HEK293 (cell line): Measurements from ENCODE around the gene MYLK2.

Experiments
- CTCF ChIA-PET: fragments of 350-600 bp; formaldehyde crosslinking; extraction: SDS; loops from one replicate; lab custom pipeline; 2021; ENCODE audit warnings: antibody characterized with exemption; lab: Yijun Ruan, JAX
- POLR2A ChIA-PET: fragments of 300-600 bp; formaldehyde crosslinking; extraction: SDS; loops from one replicate; lab custom pipeline; 2020; ENCODE audit warnings: antibody characterized with exemption, inconsistent platforms; lab: Yijun Ruan, JAX
- H3K27ac ChIP-seq: fragments of 200-500 bp; sonication (Bioruptor generic); 2 replicates; pipeline ENCODE4 v1.5.1; 2014; ENCODE audit warnings: low read depth, low read length, control low read depth, inconsistent platforms; ENCODE audit errors: extremely low read depth
- H3K36me3 ChIP-seq, 2 experiments: fragments of 200-500 bp in 1 of 2; sonication (Bioruptor generic) in 1 of 2; 1 replicate in 1 of 2; 2 replicates in 1 of 2; pipeline ENCODE4 v1.5.1; 2014 to 2017; ENCODE audit warnings: inconsistent platforms in 2 of 2, low read length in 2 of 2; ENCODE audit not compliant: control insufficient read depth in 2 of 2, insufficient read depth in 1 of 2
- H3K4me1 ChIP-seq: fragments of 200-500 bp; sonication (Bioruptor generic); 2 replicates; pipeline ENCODE4 v1.5.1; 2014; ENCODE audit warnings: mild to moderate bottlenecking, low read length, inconsistent platforms; ENCODE audit not compliant: control insufficient read depth, insufficient read depth
- H3K4me3 ChIP-seq: 2 replicates; pipeline ENCODE4 v1.5.1; 2011; ENCODE audit warnings: low read depth, mild to moderate bottlenecking, control low read depth, low read length, moderate library complexity
- H3K9me3 ChIP-seq: fragments of 200-500 bp; sonication (Bioruptor generic); 2 replicates; pipeline ENCODE4 v1.5.1; 2014; ENCODE audit warnings: low read depth, low read length, inconsistent platforms; ENCODE audit not compliant: control insufficient read depth, insufficient read depth
- AEBP2 ChIP-seq: fragments of 450-650 bp; formaldehyde crosslinking; IDR thresholded peaks from 2 replicates; pipeline ENCODE4 v1.5.1; 2016; ENCODE audit warnings: missing biosample characterization, missing genetic modification characterization, borderline replicate concordance
- ATF2 ChIP-seq: fragments of 450-650 bp; formaldehyde crosslinking; IDR thresholded peaks from 2 replicates; pipeline ENCODE4 v1.5.1; 2016; ENCODE audit warnings: missing biosample characterization, missing genetic modification characterization, low read depth
- BCL11B ChIP-seq: fragments of 450-650 bp; formaldehyde crosslinking; IDR thresholded peaks from 2 replicates; pipeline ENCODE4 v1.5.1; 2016; ENCODE audit warnings: low read depth, missing biosample characterization, missing genetic modification characterization
- EGR2 ChIP-seq: fragments of 450-650 bp; formaldehyde crosslinking; IDR thresholded peaks from 2 replicates; pipeline ENCODE4 v1.5.1; 2016; ENCODE audit warnings: low read depth, missing biosample characterization, missing genetic modification characterization
- HOXD13 ChIP-seq: sonication (generic); formaldehyde crosslinking; IDR thresholded peaks from 2 replicates; pipeline ENCODE4 v1.8.0; 2022; ENCODE audit warnings: missing genetic modification reagents, borderline replicate concordance
- IKZF3 ChIP-seq: fragments of 450-650 bp; IDR thresholded peaks from 2 replicates; pipeline ENCODE4 v1.5.0; 2018; ENCODE audit warnings: missing biosample characterization, mild to moderate bottlenecking, missing genetic modification characterization, moderate library complexity
- INSM2 ChIP-seq: fragments of 450-650 bp; formaldehyde crosslinking; IDR thresholded peaks from 2 replicates; pipeline ENCODE4 v1.5.1; 2016; ENCODE audit warnings: missing biosample characterization, missing genetic modification characterization
- KLF8 ChIP-seq: fragments of 450-650 bp; formaldehyde crosslinking; IDR thresholded peaks from 2 replicates; pipeline ENCODE4 v1.5.1; 2016; ENCODE audit warnings: missing biosample characterization, missing genetic modification characterization
- PRDM6 ChIP-seq: fragments of 450-650 bp; formaldehyde crosslinking; IDR thresholded peaks from 2 replicates; pipeline ENCODE4 v1.5.1; 2017; ENCODE audit warnings: missing biosample characterization, missing genetic modification characterization
- ZBTB1 ChIP-seq: fragments of 450-650 bp; formaldehyde crosslinking; IDR thresholded peaks from 2 replicates; pipeline ENCODE4 v1.5.1; 2016; ENCODE audit warnings: missing biosample characterization, missing genetic modification characterization
- ZEB2 ChIP-seq: fragments of 450-650 bp; formaldehyde crosslinking; IDR thresholded peaks from 2 replicates; pipeline ENCODE4 v1.5.1; 2016; ENCODE audit warnings: missing biosample characterization, missing genetic modification characterization
- ZIC2 ChIP-seq: fragments of 450-650 bp; formaldehyde crosslinking; IDR thresholded peaks from 2 replicates; pipeline ENCODE4 v1.5.1; 2016; ENCODE audit warnings: missing biosample characterization, missing genetic modification characterization
- ZNF18 ChIP-seq: fragments of 450-650 bp; formaldehyde crosslinking; IDR thresholded peaks from 2 replicates; pipeline ENCODE4 v1.5.1; 2016; ENCODE audit warnings: missing biosample characterization, missing genetic modification characterization
- ZNF239 ChIP-seq: fragments of 450-650 bp; formaldehyde crosslinking; IDR thresholded peaks from 2 replicates; pipeline ENCODE4 v1.5.1; 2016; ENCODE audit warnings: missing biosample characterization, missing genetic modification characterization
- ZNF394 ChIP-seq: fragments of 450-650 bp; formaldehyde crosslinking; IDR thresholded peaks from 2 replicates; pipeline ENCODE4 v1.5.1; 2016; ENCODE audit warnings: missing biosample characterization, missing genetic modification characterization, mild to moderate bottlenecking, moderate library complexity, borderline replicate concordance
- ZNF518A ChIP-seq: fragments of 450-650 bp; formaldehyde crosslinking; conservative IDR thresholded peaks from 2 replicates; pipeline ENCODE4 v1.5.1; 2016; ENCODE audit warnings: low read depth, missing biosample characterization, missing genetic modification characterization
- ZNF548 ChIP-seq: fragments of 450-650 bp; formaldehyde crosslinking; IDR thresholded peaks from 2 replicates; pipeline ENCODE4 v1.5.1; 2016; ENCODE audit warnings: missing biosample characterization, missing genetic modification characterization
- ZNF558 ChIP-seq: fragments of 450-650 bp; formaldehyde crosslinking; IDR thresholded peaks from 2 replicates; pipeline ENCODE4 v1.5.1; 2016; ENCODE audit warnings: missing biosample characterization, missing genetic modification characterization
- ZNF776 ChIP-seq: fragments of 450-650 bp; formaldehyde crosslinking; IDR thresholded peaks from 2 replicates; pipeline ENCODE4 v1.5.0; 2017; ENCODE audit warnings: missing biosample characterization, missing genetic modification characterization, borderline replicate concordance
- ZNF843 ChIP-seq: fragments of 450-650 bp; formaldehyde crosslinking; IDR thresholded peaks from 2 replicates; pipeline ENCODE4 v1.5.1; 2016; ENCODE audit warnings: missing biosample characterization, missing genetic modification characterization

MYLK2 gene

GRCh38 chr20:31801508-31801907, 17.6 kb upstream of the MYLK2 start (continued):
- TF ChIP-seq AEBP2 (tag by site-specific recombination) (no peak), ZNF843 (tag by site-specific recombination) (no peak), INSM2 (tag by site-specific recombination) (no peak)

- Histone ChIP-seq H3K27ac (no peak overlapping the region), H3K36me3 (peaks cover 49 to 78% of the 10 kb centered on the region in 2 experiments)
Observed at GRCh38 chr20:31803552-31804291, 15.4 kb upstream of the MYLK2 start.

More at GRCh38 chr20:31803552-31804291, 15.4 kb upstream of the MYLK2 start:
- Histone ChIP-seq H3K4me3 (no peak overlapping the region), H3K9me3 (no peaks in the 10 kb centered on the region), H3K4me1 (no peaks in the 10 kb centered on the region)
- ChIA-PET CTCF (interaction anchor here (0.7 kb wide), 1 partner anchor 191 kb away, joined by 3 read pairs; no protein-coding TSS in a partner anchor), POLR2A (no interaction called here)
- TF ChIP-seq ZNF394 (tag by site-specific recombination) (no peak), HOXD13 (no peak), ZEB2 (tag by site-specific recombination) (no peak), IKZF3 (tag by site-specific recombination) (no peak), EGR2 (tag by site-specific recombination) (no peak), ZNF239 (tag by site-specific recombination) (no peak), BCL11B (tag by site-specific recombination) (no peak), ZIC2 (tag by site-specific recombination) (no peak), ZNF548 (no peak), ZBTB1 (tag by site-specific recombination) (no peak), ZNF558 (tag by site-specific recombination) (no peak), KLF8 (tag by site-specific recombination) (no peak), ZNF518A (tag by site-specific recombination) (no peak), ZNF18 (no peak), ATF2 (tag by site-specific recombination) (no peak), PRDM6 (no peak), ZNF776 (tag by site-specific recombination) (no peak)
